ENCODE measurements around the gene RAB3D.
"Not testable (repeated sequence)": the region's sequence is repeated elsewhere in the genome, so short reads cannot be mapped to it uniquely, and the experiment has no call there.

RAB3D gene

GRCh38 chr19:11339254-11340098 lies at the start of gene RAB3D:
RAB3D (minus strand) TSS chr19:11339657; CDS start chr19:11337399, 2,258 bp downstream.
- peaks cover 21% of the 10 kb centered on the region for H3K36me3 ChIP-seq (ENCODE audit: insufficient read depth, low read length)
- H3K9me3 ChIP-seq (ENCODE audit: low read length), result peaks cover 9% of the 10 kb centered on the region

GRCh38 chr19:11387162-11388034 lies 47.9 kb upstream of the RAB3D start:
- Histone ChIP-seq H3K36me3 (ENCODE audit: insufficient read depth, low read length) (no peaks in the 10 kb centered on the region), H3K4me3 (ENCODE audit: low read length) (no peak overlapping the region), H3K4me1 (ENCODE audit: insufficient read depth, low read length) (peaks cover 7% of the 10 kb centered on the region), H3K9me3 (ENCODE audit: low read length) (no peaks in the 10 kb centered on the region), H3K27me3 (ENCODE audit: insufficient read depth, low read length) (peaks cover 13% of the 10 kb centered on the region), H2AFZ (ENCODE audit: low read depth, low read length) (no peak overlapping the region)

More at GRCh38 chr19:11339254-11340098, at the start of gene RAB3D:
- Histone ChIP-seq H3K4me3 (ENCODE audit: low read length) (peak within 1 kb of the TSS; percentile 67), H3K4me1 (ENCODE audit: insufficient read depth, low read length) (peaks cover 14% of the 10 kb centered on the region), H3K27me3 (ENCODE audit: insufficient read depth, low read length) (no peaks in the 10 kb centered on the region), H2AFZ (ENCODE audit: low read depth, low read length) (peak within 1 kb of the TSS; percentile 79)

- no peaks in the 10 kb centered on the region for H3K36me3 ChIP-seq (ENCODE audit: insufficient read depth, low read length)
- no peak overlapping the region for H3K4me3 ChIP-seq (ENCODE audit: low read length)
These were observed 45.3 kb upstream of the RAB3D start for GRCh38 chr19:11384778-11385129.

DNA sequence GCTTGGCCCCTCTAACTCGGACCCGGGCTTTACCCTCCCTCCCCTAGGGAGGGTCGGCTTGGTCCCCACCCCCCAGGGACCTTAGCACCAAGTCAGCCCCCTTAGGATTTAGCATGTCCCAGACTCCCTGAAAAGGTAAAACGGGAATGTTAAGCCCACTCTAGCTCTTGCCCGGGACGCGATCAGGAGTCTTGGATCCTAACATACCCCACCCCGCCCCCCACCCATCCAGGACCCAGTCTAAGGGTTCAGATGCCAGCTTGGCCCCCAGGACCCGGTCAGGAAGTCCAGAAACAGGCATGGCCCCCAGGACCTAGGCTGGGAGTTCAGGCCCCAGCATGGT lies 44.2 kb upstream of the RAB3D start:
- no peaks in the 10 kb centered on the region for H3K9me3 ChIP-seq (ENCODE audit: low read length)
- peaks cover 13% of the 10 kb centered on the region for H3K27me3 ChIP-seq (ENCODE audit: insufficient read depth, low read length)
- peak overlapping the region; percentile 38 for H3K4me3 ChIP-seq (ENCODE audit: low read length)
- H2AFZ ChIP-seq (ENCODE audit: low read depth, low read length), result peak overlapping the region; percentile 70
- H3K4me1 ChIP-seq (ENCODE audit: insufficient read depth, low read length), result peaks cover 10% of the 10 kb centered on the region
- H3K36me3 ChIP-seq (ENCODE audit: insufficient read depth, low read length), result no peaks in the 10 kb centered on the region

More at GRCh38 chr19:11384778-11385129, 45.3 kb upstream of the RAB3D start:
- Histone ChIP-seq H3K27me3 (ENCODE audit: insufficient read depth, low read length) (peaks cover 13% of the 10 kb centered on the region), H2AFZ (ENCODE audit: low read depth, low read length) (no peak overlapping the region), H3K4me1 (ENCODE audit: insufficient read depth, low read length) (peaks cover 10% of the 10 kb centered on the region), H3K9me3 (ENCODE audit: low read length) (no peaks in the 10 kb centered on the region)

- no peaks in the 10 kb centered on the region for H3K36me3 ChIP-seq (ENCODE audit: insufficient read depth, low read length)
- peaks cover 12% of the 10 kb centered on the region for H3K4me1 ChIP-seq (ENCODE audit: insufficient read depth, low read length)
- H3K27me3 ChIP-seq (ENCODE audit: insufficient read depth, low read length), result peaks cover 13% of the 10 kb centered on the region
- H2AFZ ChIP-seq (ENCODE audit: low read depth, low read length), result peak overlapping the region; percentile 19
- H3K9me3 ChIP-seq (ENCODE audit: low read length), result no peaks in the 10 kb centered on the region
- peak overlapping the region; percentile 38 for H3K4me3 ChIP-seq (ENCODE audit: low read length)
These were observed 43.6 kb upstream of the RAB3D start for GRCh38 chr19:11382898-11383705.

DNA sequence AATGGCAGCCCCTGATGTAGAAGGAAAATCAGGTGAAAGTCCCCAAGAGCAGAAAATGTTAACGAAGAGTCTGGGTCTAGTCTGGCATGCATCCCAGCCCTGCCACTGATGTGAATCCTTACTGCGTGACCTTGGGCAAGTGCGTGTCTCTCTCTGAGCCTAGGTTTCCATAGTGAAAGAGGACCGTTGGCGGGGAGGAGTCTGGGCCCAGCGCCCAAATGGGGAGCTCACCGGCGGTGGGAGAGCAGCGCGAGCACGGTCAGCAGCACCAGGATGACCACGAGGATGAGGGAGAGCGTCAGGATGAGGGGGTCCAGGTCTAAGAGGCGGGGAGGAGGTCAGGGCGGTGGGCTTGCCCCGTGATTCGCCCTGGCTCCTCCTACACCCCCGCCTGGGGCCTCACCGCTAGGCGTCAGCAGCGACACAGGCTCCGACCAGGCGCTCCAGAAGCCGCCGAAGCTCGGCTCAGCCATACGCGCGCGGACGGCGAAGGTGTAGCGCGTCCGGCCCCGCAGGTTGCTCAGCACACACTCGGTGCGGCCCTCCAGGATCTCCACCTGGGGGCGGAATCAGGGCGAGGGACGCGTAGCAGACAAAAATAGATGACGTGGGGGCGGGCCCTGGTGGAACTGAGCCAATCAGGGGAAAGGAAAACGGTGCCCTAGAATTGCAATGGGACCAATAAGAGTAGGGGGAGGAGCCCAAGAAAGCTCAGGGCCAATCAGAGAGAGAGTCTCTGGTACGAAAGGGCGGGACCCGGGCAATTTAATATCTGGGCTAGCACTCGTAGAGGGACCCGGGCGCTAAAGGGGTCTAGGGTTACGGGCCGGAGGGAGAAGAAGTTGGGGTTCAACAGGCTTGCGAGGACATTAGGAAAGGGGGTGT lies 41.4 kb upstream of the RAB3D start:
- peaks cover 12% of the 10 kb centered on the region for H3K4me1 ChIP-seq (ENCODE audit: insufficient read depth, low read length)
- H3K27me3 ChIP-seq (ENCODE audit: insufficient read depth, low read length), result peaks cover 13% of the 10 kb centered on the region
- peak overlapping the region; percentile 66 for H2AFZ ChIP-seq (ENCODE audit: low read depth, low read length)
- H3K9me3 ChIP-seq (ENCODE audit: low read length), result no peaks in the 10 kb centered on the region
- H3K4me3 ChIP-seq (ENCODE audit: low read length), result peak overlapping the region; percentile 61
- H3K36me3 ChIP-seq (ENCODE audit: insufficient read depth, low read length), result no peaks in the 10 kb centered on the region

- peaks cover 20% of the 10 kb centered on the region for H3K4me1 ChIP-seq (ENCODE audit: insufficient read depth, low read length)
- H2AFZ ChIP-seq (ENCODE audit: low read depth, low read length), result no peak overlapping the region
- H3K4me3 ChIP-seq (ENCODE audit: low read length), result no peak overlapping the region
- peaks cover 13% of the 10 kb centered on the region for H3K27me3 ChIP-seq (ENCODE audit: insufficient read depth, low read length)
- no peaks in the 10 kb centered on the region for H3K36me3 ChIP-seq (ENCODE audit: insufficient read depth, low read length)
- no peaks in the 10 kb centered on the region for H3K9me3 ChIP-seq (ENCODE audit: low read length)
These were observed 40.4 kb upstream of the RAB3D start for GRCh38 chr19:11379857-11380350.

DNA sequence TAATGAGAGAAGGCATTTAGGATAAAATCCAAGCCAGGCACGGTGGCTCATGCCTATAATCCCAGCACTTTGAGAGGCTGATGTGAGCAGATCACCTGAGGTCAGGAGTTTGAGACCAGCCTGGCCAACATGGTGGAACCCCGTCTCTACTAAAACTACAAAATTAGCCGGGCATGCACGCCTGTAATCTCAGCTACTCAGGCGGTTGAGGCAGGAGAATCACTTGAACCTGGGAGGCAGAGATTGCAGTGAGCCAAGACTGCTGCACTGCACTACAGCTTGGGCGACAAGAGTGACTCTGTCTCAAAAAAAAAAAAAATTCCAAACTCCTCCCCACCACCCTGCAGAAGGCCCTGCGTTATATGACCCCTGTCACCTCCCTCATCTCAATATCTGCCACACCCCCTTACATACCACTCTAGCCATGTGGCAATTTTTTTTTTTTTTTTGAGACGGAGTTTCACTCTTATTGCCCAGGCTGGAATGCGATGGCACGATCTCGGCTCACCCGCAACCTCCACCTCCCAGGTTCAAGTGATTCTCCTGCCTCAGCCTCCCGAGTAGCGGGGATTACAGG lies 39.9 kb upstream of the RAB3D start:
- H3K4me3 ChIP-seq (ENCODE audit: low read length); H3K9me3 ChIP-seq (ENCODE audit: low read length); H2AFZ ChIP-seq (ENCODE audit: low read depth, low read length); H3K36me3 ChIP-seq (ENCODE audit: insufficient read depth, low read length): not testable (repeated sequence)
- peaks cover 13% of the 10 kb centered on the region for H3K27me3 ChIP-seq (ENCODE audit: insufficient read depth, low read length)
- peaks cover 19% of the 10 kb centered on the region for H3K4me1 ChIP-seq (ENCODE audit: insufficient read depth, low read length)

GRCh38 chr19:11378319-11379189 lies 39.1 kb upstream of the RAB3D start:
- no peak overlapping the region for H2AFZ ChIP-seq (ENCODE audit: low read depth, low read length)
- peaks cover 10% of the 10 kb centered on the region for H3K27me3 ChIP-seq (ENCODE audit: insufficient read depth, low read length)
- no peaks in the 10 kb centered on the region for H3K36me3 ChIP-seq (ENCODE audit: insufficient read depth, low read length)
- H3K9me3 ChIP-seq (ENCODE audit: low read length), result no peaks in the 10 kb centered on the region
- H3K4me3 ChIP-seq (ENCODE audit: low read length), result no peak overlapping the region
- peaks cover 21% of the 10 kb centered on the region for H3K4me1 ChIP-seq (ENCODE audit: insufficient read depth, low read length)

DNA sequence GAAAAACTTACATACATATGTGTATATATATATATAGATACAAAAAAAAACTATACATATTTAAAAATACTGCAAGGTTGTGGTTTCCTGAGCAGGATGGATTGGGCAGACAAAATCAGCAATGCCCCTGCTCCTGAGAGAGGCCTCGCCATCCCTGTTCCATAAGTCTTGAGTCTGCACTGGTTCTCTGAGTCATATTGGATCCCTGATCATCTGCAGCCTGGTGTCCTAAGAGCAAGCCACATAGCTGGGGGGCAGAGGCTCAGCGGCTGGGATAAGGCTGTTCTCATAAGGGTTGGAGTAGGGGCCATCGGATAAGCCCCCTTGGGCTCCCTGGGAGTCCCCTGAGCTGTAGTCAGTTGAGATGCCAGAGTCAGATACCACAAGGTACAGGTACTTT lies 38.3 kb upstream of the RAB3D start:
- H3K36me3 ChIP-seq (ENCODE audit: insufficient read depth, low read length), result no peaks in the 10 kb centered on the region
- H3K4me3 ChIP-seq (ENCODE audit: low read length), result no peak overlapping the region
- H2AFZ ChIP-seq (ENCODE audit: low read depth, low read length), result no peak overlapping the region
- H3K9me3 ChIP-seq (ENCODE audit: low read length), result no peaks in the 10 kb centered on the region
- peaks cover 25% of the 10 kb centered on the region for H3K4me1 ChIP-seq (ENCODE audit: insufficient read depth, low read length)
- H3K27me3 ChIP-seq (ENCODE audit: insufficient read depth, low read length), result peaks cover 2% of the 10 kb centered on the region

- Histone ChIP-seq H3K4me1 (ENCODE audit: insufficient read depth, low read length) (peaks cover 25% of the 10 kb centered on the region), H3K9me3 (ENCODE audit: low read length) (no peaks in the 10 kb centered on the region), H3K4me3 (ENCODE audit: low read length) (no peak overlapping the region), H2AFZ (ENCODE audit: low read depth, low read length) (no peak overlapping the region), H3K27me3 (ENCODE audit: insufficient read depth, low read length) (no peaks in the 10 kb centered on the region), H3K36me3 (ENCODE audit: insufficient read depth, low read length) (no peaks in the 10 kb centered on the region)
These were observed 37.8 kb upstream of the RAB3D start for GRCh38 chr19:11377237-11377636.
